ENCODE measurements around the gene MRPL50. TPM values are rescaled to one million over a fixed set of nuclear protein-coding genes. Genes with fewer than 3 reads are reported as not detected.

The MRPL50 gene
- polyA plus RNA-seq, 1 of the 3 experiments (the other 2 are of a cell fraction): 6.3 TPM

- no peaks in the 10 kb centered on the region for H4K20me1 ChIP-seq (ENCODE audit: insufficient read depth)
- H3K4me2 ChIP-seq: no peak overlapping the region
- no peak overlapping the region for H3K4me3 ChIP-seq (ENCODE audit: low read depth in 2 of 2, low read length in 1 of 2)
- H3K9me3 ChIP-seq: no peaks in the 10 kb centered on the region
- no peak overlapping the region for H3K9ac ChIP-seq
- no peaks in the 10 kb centered on the region for H3K4me1 ChIP-seq (ENCODE audit: control insufficient read depth in 1 of 2, insufficient read depth in 2 of 2, low read depth in 1 of 2, low read length in 1 of 2)
- TF ChIP-seq JUND (IDR thresholded peaks at IDR 0.05): no peak
- TF ChIP-seq IRF3 (IDR thresholded peaks at IDR 0.05; ENCODE audit: low read depth, low read length): no peak
- no peak for TF ChIP-seq SIN3A (IDR thresholded peaks at IDR 0.05; ENCODE audit: borderline replicate concordance, low read depth, low read length)
- TF ChIP-seq ELF1 (IDR thresholded peaks at IDR 0.05): no peak
- TF ChIP-seq, protein P1, sequence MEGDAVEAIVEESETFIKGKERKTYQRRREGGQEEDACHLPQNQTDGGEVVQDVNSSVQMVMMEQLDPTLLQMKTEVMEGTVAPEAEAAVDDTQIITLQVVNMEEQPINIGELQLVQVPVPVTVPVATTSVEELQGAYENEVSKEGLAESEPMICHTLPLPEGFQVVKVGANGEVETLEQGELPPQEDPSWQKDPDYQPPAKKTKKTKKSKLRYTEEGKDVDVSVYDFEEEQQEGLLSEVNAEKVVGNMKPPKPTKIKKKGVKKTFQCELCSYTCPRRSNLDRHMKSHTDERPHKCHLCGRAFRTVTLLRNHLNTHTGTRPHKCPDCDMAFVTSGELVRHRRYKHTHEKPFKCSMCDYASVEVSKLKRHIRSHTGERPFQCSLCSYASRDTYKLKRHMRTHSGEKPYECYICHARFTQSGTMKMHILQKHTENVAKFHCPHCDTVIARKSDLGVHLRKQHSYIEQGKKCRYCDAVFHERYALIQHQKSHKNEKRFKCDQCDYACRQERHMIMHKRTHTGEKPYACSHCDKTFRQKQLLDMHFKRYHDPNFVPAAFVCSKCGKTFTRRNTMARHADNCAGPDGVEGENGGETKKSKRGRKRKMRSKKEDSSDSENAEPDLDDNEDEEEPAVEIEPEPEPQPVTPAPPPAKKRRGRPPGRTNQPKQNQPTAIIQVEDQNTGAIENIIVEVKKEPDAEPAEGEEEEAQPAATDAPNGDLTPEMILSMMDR (IDR thresholded peaks at IDR 0.05): no peak
- no peak for TF ChIP-seq MXI1 (IDR thresholded peaks at IDR 0.05; ENCODE audit: low read depth, low read length)
- TF ChIP-seq TEAD4 (IDR thresholded peaks at IDR 0.05; ENCODE audit: borderline replicate concordance, insufficient read depth): no peak
- no peak for TF ChIP-seq RFX5 (IDR thresholded peaks at IDR 0.05; ENCODE audit: low read length)
- TF ChIP-seq GATA2 (CRISPR knock-in tag; IDR thresholded peaks at IDR 0.05): no peak
- TF ChIP-seq RAD21 (IDR thresholded peaks at IDR 0.05; ENCODE audit: low read length): no peak
- no peak for TF ChIP-seq FOSL2 (IDR thresholded peaks at IDR 0.05; ENCODE audit: borderline replicate concordance, low read depth)
- TF ChIP-seq FOXM1 (IDR thresholded peaks at IDR 0.05; ENCODE audit: low read depth): no peak
- no peak for TF ChIP-seq YY1 (IDR thresholded peaks at IDR 0.05; ENCODE audit: low read depth)
- TF ChIP-seq FOXJ3 (CRISPR knock-in tag; IDR thresholded peaks at IDR 0.05): no peak
- no peak for TF ChIP-seq EZH2phosphoT487 (IDR thresholded peaks at IDR 0.05; ENCODE audit: borderline replicate concordance, low read depth)
- TF ChIP-seq GABPA (IDR thresholded peaks at IDR 0.05; ENCODE audit: low read depth): no peak
- TF ChIP-seq POLR2AphosphoS5 (IDR thresholded peaks at IDR 0.05; ENCODE audit: low read depth, low read length): no peak
- TF ChIP-seq, protein P2, sequence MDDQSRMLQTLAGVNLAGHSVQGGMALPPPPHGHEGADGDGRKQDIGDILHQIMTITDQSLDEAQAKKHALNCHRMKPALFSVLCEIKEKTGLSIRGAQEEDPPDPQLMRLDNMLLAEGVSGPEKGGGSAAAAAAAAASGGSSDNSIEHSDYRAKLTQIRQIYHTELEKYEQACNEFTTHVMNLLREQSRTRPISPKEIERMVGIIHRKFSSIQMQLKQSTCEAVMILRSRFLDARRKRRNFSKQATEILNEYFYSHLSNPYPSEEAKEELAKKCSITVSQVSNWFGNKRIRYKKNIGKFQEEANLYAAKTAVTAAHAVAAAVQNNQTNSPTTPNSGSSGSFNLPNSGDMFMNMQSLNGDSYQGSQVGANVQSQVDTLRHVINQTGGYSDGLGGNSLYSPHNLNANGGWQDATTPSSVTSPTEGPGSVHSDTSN (IDR thresholded peaks at IDR 0.05): no peak
- H3K27me3 ChIP-seq (ENCODE audit: insufficient read depth): no peaks in the 10 kb centered on the region
- CTCF ChIA-PET: interaction anchor here (1.3 to 1.7 kb wide), 3 partner anchors 28 to 37 kb away, joined by 3 to 6 read pairs (median 6); no protein-coding TSS in a partner anchor
- H3K36me3 ChIP-seq (replicated peaks in 1 of 2; ENCODE audit: control insufficient read depth in 1 of 2, insufficient read depth in 2 of 2, low read length in 1 of 2): no peaks in the 10 kb centered on the region
- DNase-seq: no peak
- no peaks in the 10 kb centered on the region for H3K9me2 ChIP-seq
- WGBS (ENCODE audit: low lambda C conversion rate): 45% methylated on average over 5 of the region's 5 CpGs
- H3F3A ChIP-seq (replicated peaks; ENCODE audit: insufficient read depth): peaks cover 4% of the 10 kb centered on the region
- no peak overlapping the region for H3K27ac ChIP-seq (ENCODE audit: low read depth in 2 of 2, low read length in 1 of 2)
- no peak overlapping the region for H2AFZ ChIP-seq (ENCODE audit: low read depth)
- no peaks in the 10 kb centered on the region for H3K79me2 ChIP-seq (ENCODE audit: insufficient read depth)
- POLR2A ChIA-PET: no interaction called here
Observed at GRCh38 chr9:101421653-101422065, 23.2 kb upstream of the MRPL50 start.
